Measurements from ENCODE around the gene CCDC27.
"Not testable (repeated sequence)": the region's sequence is repeated elsewhere in the genome, so short reads cannot be mapped to it uniquely, and the experiment has no call there.

The CCDC27 gene

GRCh38 chr1:3736708-3737107, 15.5 kb upstream of the CCDC27 start:
- DNase-seq (ENCODE audit: low spot score) = no peak

DNA sequence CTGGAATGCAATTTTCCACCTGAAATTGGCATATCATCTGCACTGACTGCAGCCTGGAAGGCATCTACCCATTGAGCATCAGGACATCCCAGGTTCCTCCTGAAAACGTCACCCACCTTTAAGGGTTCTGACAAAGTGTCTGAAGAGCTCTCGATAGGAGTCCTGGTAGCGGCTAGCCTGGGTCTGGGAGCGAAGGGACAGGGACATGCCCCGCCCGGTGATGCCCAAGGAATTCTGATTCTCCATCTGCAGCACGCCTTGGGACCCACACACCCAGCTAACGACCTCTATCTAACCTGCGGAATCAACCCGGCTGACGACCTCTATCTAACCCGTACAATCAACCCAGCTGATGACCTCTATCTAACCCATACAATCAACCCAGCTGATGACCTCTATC, 13.3 kb upstream of the CCDC27 start:
- no peak for DNase-seq (ENCODE audit: low spot score)

GRCh38 chr1:3740042-3740441, 12.2 kb upstream of the CCDC27 start:
- no peak for DNase-seq (ENCODE audit: low spot score)

GRCh38 chr1:3740752-3741151, 11.5 kb upstream of the CCDC27 start:
- DNase-seq (ENCODE audit: low spot score) = no peak

GRCh38 chr1:3741566-3742438, 10.4 kb upstream of the CCDC27 start:
- DNase-seq (ENCODE audit: low spot score) = no peak

DNA sequence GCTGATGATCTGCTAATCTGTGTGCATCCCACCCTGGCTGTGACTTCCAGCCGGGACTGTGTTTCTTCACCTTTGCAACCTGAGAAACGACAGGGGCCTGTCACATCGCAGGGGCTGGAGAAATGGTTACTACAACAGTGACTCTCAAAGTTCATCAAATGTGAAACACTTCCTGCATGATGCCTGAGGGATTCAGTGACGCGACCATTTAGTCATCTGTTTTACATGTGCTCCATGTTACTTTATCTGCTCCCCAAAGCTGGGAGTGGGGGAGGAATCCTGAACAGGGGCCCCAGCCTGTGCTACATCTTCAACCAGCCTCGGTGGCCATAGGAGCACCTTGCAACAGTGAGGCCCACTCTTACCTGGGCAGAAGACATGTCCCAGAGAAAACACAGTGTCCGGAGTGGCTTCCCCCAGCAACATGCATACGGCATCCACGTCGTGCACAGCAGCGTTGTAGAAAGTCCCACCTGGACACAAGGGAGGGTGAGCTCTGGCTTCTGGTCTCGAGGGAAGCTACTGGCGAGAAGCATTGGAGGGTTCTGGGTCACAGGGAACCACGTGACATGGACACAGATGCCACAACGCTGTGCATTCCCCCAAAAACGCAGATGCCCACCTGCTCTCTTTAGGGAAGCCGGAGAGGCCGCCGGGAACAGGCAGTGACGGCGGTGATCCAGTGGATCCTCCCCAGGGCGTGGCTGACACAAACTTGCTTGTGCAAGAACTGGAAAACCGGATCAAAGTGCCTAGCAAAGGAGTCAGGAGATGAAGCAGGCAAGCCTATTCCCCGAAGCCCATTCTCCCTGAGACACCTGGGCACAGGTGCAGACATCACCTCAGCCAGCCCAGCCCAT, 9.6 kb upstream of the CCDC27 start:
- DNase-seq (ENCODE audit: low spot score) = no peak

DNA sequence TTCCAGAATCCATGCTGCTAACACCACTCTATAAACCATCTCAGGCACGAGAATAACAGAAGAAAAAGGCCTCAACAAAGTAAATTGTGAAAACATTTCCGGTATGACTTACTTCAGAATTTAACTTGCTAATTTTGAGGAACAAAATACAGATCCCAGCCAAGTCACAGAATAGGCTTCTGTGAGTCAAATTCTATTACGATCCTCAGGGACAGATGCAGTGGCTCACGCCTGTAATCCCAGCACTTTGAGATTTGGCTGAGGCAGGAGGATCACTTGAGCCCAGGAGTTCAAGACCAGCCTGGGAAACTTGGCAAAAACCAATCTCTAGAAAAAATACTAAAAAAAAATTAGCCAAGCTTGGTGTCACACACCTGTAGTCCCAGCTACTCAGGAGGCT, 8.8 kb upstream of the CCDC27 start:
- no peak for DNase-seq (ENCODE audit: low spot score)

- no peak for DNase-seq (ENCODE audit: low spot score)
These were observed 8.4 kb upstream of the CCDC27 start for GRCh38 chr1:3743826-3744225.

- DNase-seq (ENCODE audit: low spot score) = no peak
These were observed 7.6 kb upstream of the CCDC27 start for GRCh38 chr1:3744646-3745045.

GRCh38 chr1:3745071-3745470, 7.2 kb upstream of the CCDC27 start:
- DNase-seq (ENCODE audit: low spot score) = no peak

- DNase-seq (ENCODE audit: low spot score) = no peak
These were observed 6.5 kb upstream of the CCDC27 start for GRCh38 chr1:3745590-3746381.

GRCh38 chr1:3746389-3746829, 5.8 kb upstream of the CCDC27 start:
- peak; percentile 58 for DNase-seq (ENCODE audit: low spot score)

GRCh38 chr1:3746830-3747521, 5.3 kb upstream of the CCDC27 start:
- DNase-seq (ENCODE audit: low spot score) = peak; percentile 100

DNA sequence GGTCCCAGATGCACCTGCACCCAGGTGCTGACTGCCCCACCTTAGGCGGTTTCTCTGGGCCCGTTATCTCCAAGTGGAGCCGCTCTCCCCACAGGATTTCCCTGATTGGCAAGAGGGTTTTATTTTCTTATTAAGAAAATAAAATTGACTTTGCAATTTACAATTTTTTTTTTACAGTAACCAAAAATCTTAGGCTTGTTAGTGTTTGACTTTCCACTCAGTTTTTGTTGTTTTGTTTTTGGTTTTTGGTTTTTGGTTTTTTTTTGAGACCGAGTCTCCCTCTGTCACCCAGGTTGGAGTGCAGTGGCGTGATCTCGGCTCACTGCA, 4.8 kb upstream of the CCDC27 start:
- DNase-seq (ENCODE audit: low spot score) = no peak

DNA sequence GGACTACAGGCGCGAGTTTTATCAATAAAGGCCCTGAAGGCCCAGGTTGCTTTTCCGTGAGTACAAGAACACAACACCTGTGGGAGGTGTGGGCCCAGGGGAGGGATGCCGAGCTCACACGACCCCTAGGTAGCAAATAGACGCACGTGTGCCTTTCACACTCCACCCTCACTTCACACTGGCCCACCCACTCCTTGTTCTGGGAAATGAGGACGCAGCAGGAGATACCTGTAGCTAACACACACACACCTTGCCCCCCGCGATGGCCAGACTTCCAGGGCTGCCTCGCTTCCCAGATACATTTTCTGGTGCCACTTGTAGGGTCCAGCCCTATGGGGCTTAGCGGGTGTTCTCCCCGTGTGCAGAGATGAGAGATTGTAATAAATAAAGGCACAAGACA, 4.3 kb upstream of the CCDC27 start:
- DNase-seq (ENCODE audit: low spot score) = no peak

DNA sequence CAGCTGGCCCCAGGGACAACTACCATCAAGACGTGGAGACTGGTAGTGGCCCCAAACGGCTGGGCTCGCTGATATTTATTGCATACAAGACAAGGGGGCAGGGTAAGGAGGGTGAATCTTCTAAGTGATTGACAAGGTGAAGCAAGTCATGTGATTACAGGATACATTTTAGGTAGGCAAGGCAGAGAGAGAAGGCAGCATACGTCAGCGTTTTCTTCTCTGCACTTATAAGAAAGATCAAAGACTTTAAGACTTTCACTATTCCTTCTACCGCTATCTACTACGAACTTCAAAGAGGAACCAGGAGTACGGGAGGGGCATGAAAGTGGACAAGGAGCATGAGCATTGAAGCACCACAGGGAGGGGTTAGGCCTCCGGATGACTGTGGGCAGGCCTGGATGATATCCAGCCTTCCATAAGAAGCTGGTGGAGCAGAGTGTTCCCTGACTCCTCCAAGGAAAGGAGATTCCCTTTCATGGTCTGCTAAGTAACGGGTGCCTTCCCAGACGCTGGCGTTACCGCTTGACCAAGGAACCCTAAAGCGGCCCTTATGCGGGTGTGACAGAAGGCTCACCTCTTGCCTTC, 3.8 kb upstream of the CCDC27 start:
- DNase-seq (ENCODE audit: low spot score) = not testable (repeated sequence)

- no peak for DNase-seq (ENCODE audit: low spot score)
These were observed 2.7 kb upstream of the CCDC27 start for GRCh38 chr1:3749512-3749911.

- no peak for DNase-seq (ENCODE audit: low spot score)
These were observed 1.5 kb upstream of the CCDC27 start for GRCh38 chr1:3750741-3751140.

GRCh38 chr1:3753656-3754454, 1.6 kb downstream of the CCDC27 start:
- DNase-seq (ENCODE audit: low spot score) = no peak

- no peak for DNase-seq (ENCODE audit: low spot score)
These were observed 4.1 kb downstream of the CCDC27 start for GRCh38 chr1:3756394-3756793.

GRCh38 chr1:3759164-3759563, 6.9 kb downstream of the CCDC27 start:
- DNase-seq (ENCODE audit: low spot score) = no peak
